ENCODE data around the gene HMGCS2. TPM values are rescaled to one million over a fixed set of nuclear protein-coding genes. Genes with fewer than 3 reads are reported as not detected.

HMGCS2 gene
- total RNA-seq, result 1 to 10 TPM in 2 of 4 donors, not detected in 2; 6.4 to 8.1 TPM

GRCh38 chr1:119768778-119769177, at the start of gene HMGCS2:
Gene HMGCS2 (minus strand): TSS chr1:119768905. CDS start chr1:119768844, 61 bp downstream.
- no peak for TF ChIP-seq POLR2A (IDR thresholded peaks at IDR 0.05)
- no peak for TF ChIP-seq CTCF (IDR thresholded peaks at IDR 0.05)
- Histone ChIP-seq H3K36me3 (no peaks in the 10 kb centered on the region), H3K27ac (peak within 1 kb of the TSS in 1 of 3 donors; percentile 13), H3K4me3 (replicated peaks in 1 of 3) (no peak within 1 kb of the TSS), H3K9me3 (no peaks in the 10 kb centered on the region), H3K4me1 (peaks cover 35 to 47% of the 10 kb centered on the region in 2 donors), H3K27me3 (no peaks in the 10 kb centered on the region)
- peak; percentile 47 to 58 for DNase-seq
- 54 to 58% methylated on average over 8 of the region's 8 CpGs for WGBS, 2 donors
- intact Hi-C loops (cut with DNase I), result no loop called here

GRCh38 chr1:119818181-119818580, 49.5 kb upstream of the HMGCS2 start:
- Histone ChIP-seq H3K9me3 (no peaks in the 10 kb centered on the region), H3K27ac (no peak overlapping the region), H3K27me3 (no peaks in the 10 kb centered on the region), H3K4me3 (replicated peaks in 1 of 3) (no peak overlapping the region), H3K36me3 (no peaks in the 10 kb centered on the region), H3K4me1 (no peaks in the 10 kb centered on the region)
- TF ChIP-seq POLR2A (IDR thresholded peaks at IDR 0.05), result no peak
- no peak for TF ChIP-seq CTCF (IDR thresholded peaks at IDR 0.05)
- intact Hi-C loops (cut with DNase I), result no loop called here
- 91 to 98% methylated on average over 2 of the region's 2 CpGs for WGBS, 2 donors
- no peak for DNase-seq

GRCh38 chr1:119816407-119816806, 47.7 kb upstream of the HMGCS2 start:
- 68 to 86% methylated on average over 2 of the region's 2 CpGs for WGBS, 2 donors
- DNase-seq, result no peak
- H3K9me3 ChIP-seq, result no peaks in the 10 kb centered on the region
- TF ChIP-seq CTCF (IDR thresholded peaks at IDR 0.05) (no peak), POLR2A (IDR thresholded peaks at IDR 0.05) (no peak)
- no peak overlapping the region for H3K4me3 ChIP-seq (replicated peaks in 1 of 3)
- no peaks in the 10 kb centered on the region for H3K36me3 ChIP-seq
- H3K27ac ChIP-seq, result no peak overlapping the region
- H3K27me3 ChIP-seq, result no peaks in the 10 kb centered on the region
- intact Hi-C loops (cut with DNase I), result no loop called here
- no peaks in the 10 kb centered on the region for H3K4me1 ChIP-seq

- Histone ChIP-seq H3K27me3 (no peaks in the 10 kb centered on the region), H3K27ac (no peak overlapping the region), H3K36me3 (no peaks in the 10 kb centered on the region), H3K4me3 (replicated peaks in 1 of 3) (no peak overlapping the region), H3K9me3 (no peaks in the 10 kb centered on the region), H3K4me1 (no peaks in the 10 kb centered on the region)
- no peak for DNase-seq
- WGBS, 2 donors, result 84 to 85% methylated on average over 7 of the region's 7 CpGs
- intact Hi-C loops (cut with DNase I), result no loop called here
- no peak for TF ChIP-seq CTCF (IDR thresholded peaks at IDR 0.05)
- no peak for TF ChIP-seq POLR2A (IDR thresholded peaks at IDR 0.05)
Observed at GRCh38 chr1:119815928-119816327, 47.2 kb upstream of the HMGCS2 start.

GRCh38 chr1:119815361-119815760, 46.7 kb upstream of the HMGCS2 start:
- TF ChIP-seq CTCF (IDR thresholded peaks at IDR 0.05) (no peak), POLR2A (IDR thresholded peaks at IDR 0.05) (no peak)
- Histone ChIP-seq H3K4me3 (replicated peaks in 1 of 3) (no peak overlapping the region), H3K27ac (no peak overlapping the region), H3K36me3 (no peaks in the 10 kb centered on the region), H3K4me1 (no peaks in the 10 kb centered on the region), H3K9me3 (no peaks in the 10 kb centered on the region), H3K27me3 (no peaks in the 10 kb centered on the region)
- DNase-seq, result no peak
- intact Hi-C loops (cut with DNase I), result no loop called here
- WGBS, 2 donors, result 86 to 92% methylated on average over 3 of the region's 3 CpGs

Data from thyroid gland (tissue), 4 donors.